Type B pancreatic cell (in vitro differentiated cells): ENCODE results near the gene ABHD14A. TPM values are rescaled to one million over a fixed set of nuclear protein-coding genes. Genes with fewer than 3 reads are reported as not detected.

Experiments used
- DNase-seq: peaks from one replicate; pipeline ENCODE4 v3.0.0; 2021; ENCODE audit warnings: mixed read lengths; ENCODE audit not compliant: unreplicated experiment; ENCODE audit errors: extremely low spot score
- H3K27ac Mint-ChIP-seq: 2 replicates; pipeline ENCODE4 v1.8.0; 2021; ENCODE audit warnings: mild to moderate bottlenecking, mixed read lengths
- H3K27me3 Mint-ChIP-seq: 2 replicates; pipeline ENCODE4 v1.8.0; 2021; ENCODE audit warnings: mixed read lengths
- H3K36me3 Mint-ChIP-seq: 2 replicates; pipeline ENCODE4 v1.8.0; 2021; ENCODE audit warnings: mixed read lengths
- H3K4me1 Mint-ChIP-seq: one replicate; pipeline ENCODE4 v1.8.0; 2021; ENCODE audit warnings: mixed read lengths; ENCODE audit not compliant: unreplicated experiment
- H3K4me3 Mint-ChIP-seq: 2 replicates; pipeline ENCODE4 v1.8.0; 2021; ENCODE audit warnings: mild to moderate bottlenecking, mixed read lengths
- H3K9me3 Mint-ChIP-seq: 2 replicates; pipeline ENCODE4 v1.8.0; 2021; ENCODE audit warnings: mixed read lengths
- total RNA-seq: library from RNA; stranded (reverse); gene quantifications from 2 replicates; pipeline ENCODE4 v1.2.1, GENCODE V29; 2021; ENCODE audit warnings: low replicate concordance
- TF ChIP-seq, protein P1 (sequence below): fragments of 200-600 bp; sonication (generic); conservative IDR thresholded peaks from 2 replicates; pipeline ENCODE4 v1.5.0; 2021; ENCODE audit warnings: antibody characterized with exemption, mild to moderate bottlenecking

ABHD14A gene
- total RNA-seq, 1 donor from 2014 or later, result 16.6 TPM

DNA sequence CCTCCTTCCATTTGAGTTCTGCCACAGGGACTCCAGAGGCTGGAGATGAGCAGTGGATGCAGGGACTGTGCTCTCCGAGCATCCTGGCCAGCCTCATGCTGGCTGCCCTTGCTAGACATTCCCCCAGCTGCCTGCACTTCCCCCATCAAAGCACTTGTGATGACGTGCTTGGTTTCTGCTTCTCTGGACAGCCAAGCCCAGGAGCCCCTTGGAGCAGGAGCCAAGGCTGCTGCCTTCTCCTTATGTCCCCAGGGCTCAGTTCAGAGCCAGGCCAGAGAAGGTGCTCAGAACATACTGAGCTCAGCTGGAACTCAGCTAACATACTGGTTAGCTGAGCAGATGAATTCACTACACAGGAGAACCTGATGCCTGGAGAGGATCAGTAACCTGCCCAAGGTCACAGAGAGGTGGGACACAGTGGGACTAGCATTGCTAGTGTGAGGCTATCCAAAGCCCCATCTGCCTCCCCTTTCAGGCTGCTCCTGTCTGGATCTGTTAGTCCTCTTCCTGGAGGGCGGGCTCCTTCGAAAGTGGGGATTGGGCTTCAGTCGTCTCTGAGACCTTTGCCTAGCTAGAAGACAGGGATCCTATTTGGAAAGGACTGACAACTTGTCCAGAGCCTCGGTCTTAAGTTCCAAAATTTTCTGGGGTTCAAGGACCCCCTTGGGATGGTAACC is 11.9 kb upstream of the ABHD14A start:
- Mint-ChIP-seq H3K4me3 (peak overlapping the region; percentile 31), H3K4me1 (peaks cover 25% of the 10 kb centered on the region), H3K27me3 (peaks cover 3% of the 10 kb centered on the region), H3K36me3 (peaks cover 8% of the 10 kb centered on the region), H3K9me3 (no peaks in the 10 kb centered on the region), H3K27ac (peak overlapping the region; percentile 41)
- DNase-seq, result no peak
- TF ChIP-seq, protein P1, sequence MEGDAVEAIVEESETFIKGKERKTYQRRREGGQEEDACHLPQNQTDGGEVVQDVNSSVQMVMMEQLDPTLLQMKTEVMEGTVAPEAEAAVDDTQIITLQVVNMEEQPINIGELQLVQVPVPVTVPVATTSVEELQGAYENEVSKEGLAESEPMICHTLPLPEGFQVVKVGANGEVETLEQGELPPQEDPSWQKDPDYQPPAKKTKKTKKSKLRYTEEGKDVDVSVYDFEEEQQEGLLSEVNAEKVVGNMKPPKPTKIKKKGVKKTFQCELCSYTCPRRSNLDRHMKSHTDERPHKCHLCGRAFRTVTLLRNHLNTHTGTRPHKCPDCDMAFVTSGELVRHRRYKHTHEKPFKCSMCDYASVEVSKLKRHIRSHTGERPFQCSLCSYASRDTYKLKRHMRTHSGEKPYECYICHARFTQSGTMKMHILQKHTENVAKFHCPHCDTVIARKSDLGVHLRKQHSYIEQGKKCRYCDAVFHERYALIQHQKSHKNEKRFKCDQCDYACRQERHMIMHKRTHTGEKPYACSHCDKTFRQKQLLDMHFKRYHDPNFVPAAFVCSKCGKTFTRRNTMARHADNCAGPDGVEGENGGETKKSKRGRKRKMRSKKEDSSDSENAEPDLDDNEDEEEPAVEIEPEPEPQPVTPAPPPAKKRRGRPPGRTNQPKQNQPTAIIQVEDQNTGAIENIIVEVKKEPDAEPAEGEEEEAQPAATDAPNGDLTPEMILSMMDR, result no peak

DNA sequence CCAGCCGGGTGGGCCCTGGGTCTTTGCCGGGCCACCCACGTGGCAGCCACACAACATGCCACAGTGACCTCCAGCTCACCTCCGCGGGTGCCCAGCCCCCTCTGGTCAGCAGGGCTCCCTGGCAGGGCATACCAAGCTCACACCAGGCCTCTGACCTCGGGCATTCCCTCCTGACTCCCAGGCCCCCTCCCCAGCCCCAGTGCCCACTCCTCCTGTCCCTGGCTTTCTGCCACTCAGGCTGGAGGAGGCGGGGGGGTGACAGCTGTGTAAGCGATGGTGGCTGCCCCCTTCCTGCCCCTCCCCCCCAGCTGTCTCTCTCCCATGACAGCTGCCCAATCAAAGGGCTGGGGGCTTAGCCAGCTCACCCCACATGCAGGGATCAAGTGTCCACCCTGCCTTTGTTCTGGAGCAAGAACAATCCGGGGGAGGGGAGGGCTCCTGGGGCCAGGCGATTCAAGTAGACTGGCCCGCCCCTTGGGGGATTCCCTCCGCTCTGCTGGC is 10.9 kb upstream of the ABHD14A start:
- peak overlapping the region; percentile 85 for H3K4me3 Mint-ChIP-seq
- H3K36me3 Mint-ChIP-seq, result peaks cover 4% of the 10 kb centered on the region
- no peaks in the 10 kb centered on the region for H3K9me3 Mint-ChIP-seq
- TF ChIP-seq, protein P1, result no peak
- H3K4me1 Mint-ChIP-seq, result peaks cover 33% of the 10 kb centered on the region
- no peak for DNase-seq
- no peaks in the 10 kb centered on the region for H3K27me3 Mint-ChIP-seq
- H3K27ac Mint-ChIP-seq, result no peak overlapping the region

DNA sequence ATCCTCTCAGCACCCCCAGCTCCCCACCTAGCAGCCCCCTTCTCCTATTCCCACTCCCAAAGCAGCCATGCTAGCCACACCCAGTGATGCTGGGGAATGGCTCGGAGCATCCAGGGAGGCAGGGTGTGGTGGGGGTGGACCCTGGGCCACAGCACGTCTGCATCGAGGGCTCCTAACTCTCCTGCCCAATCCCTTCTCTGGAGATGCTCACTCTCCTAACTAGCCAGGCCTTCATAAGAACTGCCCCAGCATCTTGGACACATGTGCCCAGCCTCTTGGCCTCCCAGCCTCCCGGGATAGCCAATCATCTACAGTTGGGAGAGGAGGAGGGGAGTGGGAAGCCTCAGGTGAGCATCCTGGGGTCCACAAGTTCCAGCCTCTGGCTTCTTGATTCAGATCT is 10.3 kb upstream of the ABHD14A start:
- Mint-ChIP-seq H3K9me3 (no peaks in the 10 kb centered on the region), H3K27me3 (no peaks in the 10 kb centered on the region), H3K4me3 (peak overlapping the region; percentile 85), H3K4me1 (peaks cover 36% of the 10 kb centered on the region), H3K36me3 (peaks cover 4% of the 10 kb centered on the region), H3K27ac (no peak overlapping the region)
- no peak for DNase-seq
- TF ChIP-seq, protein P1, result no peak

DNA sequence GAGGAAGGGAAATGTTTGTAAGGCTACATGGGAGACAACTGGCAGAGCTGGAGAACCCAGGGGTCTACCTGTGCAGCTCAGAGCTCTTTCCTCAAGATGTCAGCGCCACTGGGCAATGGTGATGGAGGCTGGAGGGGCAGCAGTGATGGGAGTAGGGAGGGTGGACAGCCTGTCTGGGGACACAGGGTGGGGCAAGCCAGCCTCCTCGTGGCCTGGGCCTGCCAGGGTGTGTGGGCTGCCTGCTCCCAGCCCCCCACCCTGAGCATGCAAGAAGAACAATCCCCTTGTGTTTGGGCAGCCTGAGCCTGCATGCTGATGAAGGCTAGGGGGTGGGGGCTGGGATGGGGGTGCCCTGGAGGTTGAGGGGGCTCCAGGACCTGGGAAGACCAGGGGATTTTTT is 8.8 kb upstream of the ABHD14A start:
- Mint-ChIP-seq H3K27me3 (no peaks in the 10 kb centered on the region), H3K27ac (peak overlapping the region; percentile 82), H3K4me1 (peaks cover 40% of the 10 kb centered on the region), H3K9me3 (no peaks in the 10 kb centered on the region), H3K4me3 (peak overlapping the region; percentile 86), H3K36me3 (peaks cover 4% of the 10 kb centered on the region)
- no peak for DNase-seq
- TF ChIP-seq, protein P1, result no peak

DNA sequence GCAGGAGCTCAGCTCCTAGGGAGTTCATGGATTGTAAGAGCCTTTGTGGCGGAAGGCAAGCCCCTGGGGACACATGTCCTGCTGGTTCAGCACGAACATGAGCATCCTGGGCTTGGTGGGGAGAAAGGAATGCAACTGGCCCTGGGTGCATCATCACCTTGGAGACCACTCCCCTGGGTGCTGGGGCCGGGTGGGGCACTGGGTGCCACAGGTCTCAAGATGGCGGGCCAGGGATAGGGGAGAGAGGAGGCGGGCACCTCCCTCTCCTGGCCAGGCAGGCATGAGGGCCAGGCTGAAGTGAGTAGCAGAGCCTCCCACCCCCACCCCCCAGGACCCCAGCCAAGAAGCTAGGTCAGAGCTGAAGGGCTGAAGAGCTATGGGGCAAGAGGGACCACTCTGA is 8.4 kb upstream of the ABHD14A start:
- no peaks in the 10 kb centered on the region for H3K9me3 Mint-ChIP-seq
- peak overlapping the region; percentile 86 for H3K4me3 Mint-ChIP-seq
- no peaks in the 10 kb centered on the region for H3K27me3 Mint-ChIP-seq
- TF ChIP-seq, protein P1, result no peak
- H3K4me1 Mint-ChIP-seq, result peaks cover 38% of the 10 kb centered on the region
- DNase-seq, result no peak
- H3K27ac Mint-ChIP-seq, result peak overlapping the region; percentile 82
- peaks cover 4% of the 10 kb centered on the region for H3K36me3 Mint-ChIP-seq
